Brain pericyte (primary cell): ENCODE measurements around the gene ARPC2.
"Not testable (repeated sequence)": the region's sequence is repeated elsewhere in the genome, so short reads cannot be mapped to it uniquely, and the experiment has no call there.

Experiments used
- DNase-seq: peaks from one replicate; pipeline ENCODE4 v3.0.0-alpha.2; 2012; ENCODE audit warnings: low read depth, low spot score

The ARPC2 gene

GRCh38 chr2:218270721-218271486 is 53.9 kb downstream of the ARPC2 start:
- DNase-seq, result no peak

GRCh38 chr2:218271487-218271797 is 54.5 kb downstream of the ARPC2 start:
- no peak for DNase-seq

GRCh38 chr2:218271865-218272530 is 55.0 kb downstream of the ARPC2 start:
- no peak for DNase-seq

- DNase-seq, result peak; percentile 52
Measured at GRCh38 chr2:218272531-218273212, 55.7 kb downstream of the ARPC2 start.

- not testable (repeated sequence) for DNase-seq
Measured at GRCh38 chr2:218273214-218273907, 56.4 kb downstream of the ARPC2 start.

- no peak for DNase-seq
Measured at GRCh38 chr2:218273908-218274249, 56.9 kb downstream of the ARPC2 start.

- DNase-seq, result no peak
Measured at GRCh38 chr2:218274586-218274985, 57.6 kb downstream of the ARPC2 start.

GRCh38 chr2:218275371-218276072 is 58.5 kb downstream of the ARPC2 start:
- no peak for DNase-seq

GRCh38 chr2:218276986-218277755 is 60.2 kb downstream of the ARPC2 start:
- DNase-seq, result no peak

- no peak for DNase-seq
Measured at GRCh38 chr2:218277921-218278320, 60.9 kb downstream of the ARPC2 start.

- no peak for DNase-seq
Measured at GRCh38 chr2:218278531-218279360, 61.8 kb downstream of the ARPC2 start.

GRCh38 chr2:218280260-218280870 is 63.4 kb downstream of the ARPC2 start:
- DNase-seq, result no peak

GRCh38 chr2:218281449-218281848 is 64.5 kb downstream of the ARPC2 start:
- no peak for DNase-seq

- DNase-seq, result no peak
Measured at GRCh38 chr2:218282173-218282991, 65.4 kb downstream of the ARPC2 start.

- no peak for DNase-seq
Measured at GRCh38 chr2:218284106-218284811, 67.3 kb downstream of the ARPC2 start.

- no peak for DNase-seq
Measured at GRCh38 chr2:218285604-218286003, 68.6 kb downstream of the ARPC2 start.

GRCh38 chr2:218286570-218287459 is 69.8 kb downstream of the ARPC2 start:
- peak; percentile 41 for DNase-seq
